ENCODE measurements around the gene MAP3K1.
"Not testable (repeated sequence)": the region's sequence is repeated elsewhere in the genome, so short reads cannot be mapped to it uniquely, and the experiment has no call there.

DNA sequence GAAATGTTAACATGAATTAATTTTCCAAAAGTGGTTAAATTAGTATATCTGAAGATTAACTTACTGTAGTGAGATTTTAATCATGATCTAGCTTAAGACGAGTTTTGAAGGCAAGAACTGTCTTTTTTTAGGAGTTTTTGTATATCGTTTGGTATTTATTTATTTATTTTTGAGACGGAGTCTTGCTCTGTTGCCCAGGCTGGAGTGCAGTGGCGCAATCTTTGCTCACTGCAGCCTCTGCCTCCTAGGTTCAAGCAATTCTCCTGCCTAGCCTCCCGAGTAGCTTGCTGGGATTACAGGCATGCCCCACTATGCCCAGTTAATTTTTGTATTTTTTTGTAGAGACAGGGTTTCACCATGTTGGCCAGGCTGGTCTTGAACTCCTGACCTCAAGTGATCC is 6.5 kb downstream of the MAP3K1 start:
- TF ChIP-seq CTCF (IDR thresholded peaks at IDR 0.05; ENCODE audit: low read depth, low read length); EZH2phosphoT487 (IDR thresholded peaks at IDR 0.05; ENCODE audit: low read depth): not testable (repeated sequence)

Data from OCI-LY3 (cell line).